Tongue (tissue), 2 donors: ENCODE results near the gene ZBTB38. TPM values are rescaled to one million over a fixed set of nuclear protein-coding genes. Genes with fewer than 3 reads are reported as not detected.

Experiments
- DNase-seq: peaks from one replicate; pipeline ENCODE4 v3.0.0-alpha.2; 2015
- total RNA-seq: library from RNA; depleted of rRNA; stranded (reverse); fragments of >200 nt; gene quantifications from one replicate; pipeline ENCODE4 v1.2.3, GENCODE V29; 2014

The ZBTB38 gene
- total RNA-seq, 1 donor from 2014 or later: 71.2 TPM

DNA sequence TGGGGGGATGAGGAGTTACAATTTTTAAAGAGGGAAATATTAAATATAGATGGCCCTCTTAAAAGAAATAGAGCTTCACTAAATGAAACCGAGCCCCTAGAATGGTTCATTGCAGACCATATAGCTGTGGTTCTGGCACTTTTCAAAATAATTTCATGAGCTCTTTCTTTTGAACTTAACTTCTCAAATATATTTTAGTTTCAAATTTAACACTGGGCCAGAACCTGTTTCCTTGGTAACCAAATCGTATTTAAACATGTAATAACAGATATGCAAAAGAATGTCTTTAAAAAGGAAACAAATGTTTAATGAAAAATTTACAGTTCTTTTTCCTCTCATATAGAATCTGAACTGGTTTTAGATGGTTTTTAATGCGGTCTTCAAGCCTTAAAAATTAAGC lies 20.1 kb downstream of the ZBTB38 start:
- no peak for DNase-seq

GRCh38 chr3:141388823-141389621 lies 20.7 kb downstream of the ZBTB38 start:
- no peak for DNase-seq

DNA sequence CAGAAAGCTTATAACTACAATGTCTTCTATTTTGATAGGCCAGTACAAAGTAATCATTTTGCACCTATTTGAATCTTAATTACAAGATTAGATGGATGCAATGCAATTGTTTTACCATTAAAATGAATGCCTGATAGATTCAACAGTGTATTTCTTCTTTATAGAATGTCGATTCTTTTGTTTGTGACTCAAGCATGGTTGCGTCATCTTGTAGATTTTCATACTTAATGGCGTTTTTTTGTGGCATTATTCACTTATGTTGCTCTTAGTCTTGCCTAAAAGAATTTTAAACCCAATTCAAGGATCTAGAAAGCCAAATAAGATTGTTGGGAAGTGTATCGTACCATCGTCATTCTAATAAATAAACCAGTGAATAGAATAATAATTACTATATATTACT lies 21.4 kb downstream of the ZBTB38 start:
- no peak for DNase-seq

DNA sequence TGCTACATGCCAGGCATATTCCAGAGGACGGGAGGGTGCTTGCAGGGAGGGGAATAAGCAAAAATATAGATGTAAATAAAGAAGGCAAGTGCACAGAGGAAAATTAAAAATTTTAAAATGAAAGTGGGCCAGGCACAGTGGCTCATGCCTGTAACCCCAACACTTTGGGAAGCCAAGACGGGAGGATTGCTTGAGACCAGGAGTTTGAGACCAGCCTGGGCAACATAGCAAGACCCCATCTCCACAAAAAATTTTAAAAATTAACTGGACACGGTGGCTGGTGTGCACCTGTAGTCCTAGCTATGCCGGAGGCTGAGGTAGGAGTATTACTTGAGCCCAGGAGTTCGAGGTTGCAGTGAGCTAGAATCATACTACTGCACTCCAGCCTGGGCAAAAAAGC lies 22.4 kb downstream of the ZBTB38 start:
- DNase-seq: no peak

DNA sequence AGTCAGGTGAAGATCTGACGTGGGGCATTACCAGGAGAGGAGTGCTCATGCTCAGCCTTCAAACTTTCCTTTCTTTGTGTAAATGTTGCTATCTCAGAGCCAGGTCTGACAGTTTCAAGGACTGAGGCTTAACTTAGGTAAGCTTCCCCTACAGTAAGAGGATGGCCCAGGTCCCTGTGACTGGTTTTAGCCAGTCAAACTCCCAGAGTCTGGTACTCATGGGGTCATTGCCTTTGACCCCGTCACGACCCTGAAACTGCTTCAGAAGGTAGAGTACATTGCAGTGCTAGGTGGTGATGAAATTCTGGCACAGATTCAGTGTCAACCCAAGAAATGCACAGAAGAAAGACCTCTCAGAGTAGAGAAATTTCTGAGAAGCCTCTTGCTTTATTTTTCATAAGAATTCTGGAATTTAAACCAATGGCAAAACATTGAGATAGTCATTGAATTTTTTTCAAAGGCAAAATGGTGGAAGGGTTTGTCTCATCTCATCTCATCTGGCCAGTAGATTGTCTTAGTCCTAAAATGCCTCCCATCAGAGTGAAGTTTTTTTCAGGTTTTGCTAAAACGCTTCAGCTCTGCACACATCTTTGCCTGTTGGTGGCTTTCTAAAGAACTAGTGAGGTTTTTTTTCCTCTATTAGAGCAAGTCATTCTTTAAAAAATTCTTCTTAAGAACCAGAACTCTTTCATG lies 23.1 kb downstream of the ZBTB38 start:
- no peak for DNase-seq

DNA sequence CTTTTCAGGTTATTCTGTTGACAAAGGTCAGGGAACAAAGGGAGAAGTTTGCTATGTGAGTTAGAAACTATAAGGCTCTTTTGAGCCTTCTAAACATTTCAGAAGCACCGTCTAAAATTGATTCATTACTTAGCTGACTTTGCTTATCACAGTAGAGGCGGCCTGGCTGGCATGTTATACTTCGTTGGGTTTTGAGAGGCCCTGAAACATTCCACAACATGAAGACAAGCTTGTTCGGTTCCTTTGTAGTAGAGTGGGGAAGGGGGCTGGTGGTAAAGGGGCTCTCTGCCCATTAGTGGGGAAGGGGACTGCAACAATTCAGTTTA lies 23.6 kb downstream of the ZBTB38 start:
- DNase-seq: no peak

GRCh38 chr3:141392416-141392815 lies 24.1 kb downstream of the ZBTB38 start:
- no peak for DNase-seq

DNA sequence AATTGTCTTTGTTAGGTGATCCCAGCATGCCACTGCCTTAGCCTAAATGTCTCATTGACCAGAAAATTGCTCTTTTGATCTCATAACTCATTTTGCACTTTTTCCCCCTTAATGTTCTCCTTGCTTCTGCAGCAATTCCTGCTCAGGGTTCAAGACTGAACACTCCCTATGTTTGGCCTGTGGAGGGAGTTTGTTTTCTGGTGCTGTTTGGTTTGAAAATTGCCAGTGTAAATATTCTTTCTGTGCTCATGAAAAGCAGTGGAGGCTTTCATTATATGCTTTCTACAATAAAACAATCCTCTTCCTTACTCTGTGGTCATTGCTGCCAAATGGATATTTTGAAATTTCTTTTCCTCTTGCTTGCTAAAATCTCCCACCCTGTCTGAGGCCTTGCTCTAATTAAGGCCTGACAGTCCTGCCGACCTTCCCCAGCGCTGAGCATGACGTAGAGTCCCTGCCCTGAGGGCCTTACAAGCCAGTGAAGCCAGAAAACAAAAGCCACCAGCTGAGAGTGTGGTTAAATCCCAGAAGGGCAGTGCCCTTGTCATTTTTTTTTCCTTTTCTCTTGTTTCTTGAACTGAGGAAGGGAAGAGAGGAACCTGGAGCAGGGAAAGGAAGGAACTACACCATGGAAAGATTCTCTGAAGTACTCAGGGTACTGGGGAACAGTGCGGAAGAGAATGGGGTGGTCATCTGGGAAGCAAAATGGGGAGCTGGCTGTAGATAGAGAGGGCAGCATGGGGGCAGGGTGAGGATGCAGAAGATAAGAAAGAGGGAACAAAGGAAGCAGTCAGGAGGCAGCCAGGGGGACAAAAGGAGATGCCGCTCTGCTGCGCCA lies 24.8 kb downstream of the ZBTB38 start:
- DNase-seq: peak; percentile 54

GRCh38 chr3:141393735-141394076 lies 25.4 kb downstream of the ZBTB38 start:
- no peak for DNase-seq

- DNase-seq: no peak
Measured at GRCh38 chr3:141394560-141394959, 26.3 kb downstream of the ZBTB38 start.

GRCh38 chr3:141395005-141395589 lies 26.8 kb downstream of the ZBTB38 start:
- DNase-seq: no peak

GRCh38 chr3:141397996-141398395 lies 29.7 kb downstream of the ZBTB38 start:
- no peak for DNase-seq

DNA sequence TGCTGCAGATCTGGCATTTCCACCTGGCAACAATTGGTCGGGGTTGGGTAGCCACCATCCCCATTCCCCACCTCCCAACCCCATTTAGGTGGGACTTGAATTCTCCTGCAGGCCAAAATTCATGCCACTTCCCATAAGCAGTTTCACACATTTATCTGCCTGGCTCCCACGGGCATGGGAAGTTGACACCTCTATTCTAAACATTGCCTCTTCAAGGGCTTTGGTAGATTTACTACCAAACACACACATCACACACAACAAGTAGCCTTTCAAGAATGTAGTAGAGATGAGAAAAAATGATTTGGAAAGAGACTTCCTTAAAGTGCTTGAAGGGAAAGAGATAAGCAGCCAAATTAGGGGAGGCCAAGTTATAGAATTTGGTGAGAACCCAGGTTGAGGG lies 30.9 kb downstream of the ZBTB38 start:
- no peak for DNase-seq

DNA sequence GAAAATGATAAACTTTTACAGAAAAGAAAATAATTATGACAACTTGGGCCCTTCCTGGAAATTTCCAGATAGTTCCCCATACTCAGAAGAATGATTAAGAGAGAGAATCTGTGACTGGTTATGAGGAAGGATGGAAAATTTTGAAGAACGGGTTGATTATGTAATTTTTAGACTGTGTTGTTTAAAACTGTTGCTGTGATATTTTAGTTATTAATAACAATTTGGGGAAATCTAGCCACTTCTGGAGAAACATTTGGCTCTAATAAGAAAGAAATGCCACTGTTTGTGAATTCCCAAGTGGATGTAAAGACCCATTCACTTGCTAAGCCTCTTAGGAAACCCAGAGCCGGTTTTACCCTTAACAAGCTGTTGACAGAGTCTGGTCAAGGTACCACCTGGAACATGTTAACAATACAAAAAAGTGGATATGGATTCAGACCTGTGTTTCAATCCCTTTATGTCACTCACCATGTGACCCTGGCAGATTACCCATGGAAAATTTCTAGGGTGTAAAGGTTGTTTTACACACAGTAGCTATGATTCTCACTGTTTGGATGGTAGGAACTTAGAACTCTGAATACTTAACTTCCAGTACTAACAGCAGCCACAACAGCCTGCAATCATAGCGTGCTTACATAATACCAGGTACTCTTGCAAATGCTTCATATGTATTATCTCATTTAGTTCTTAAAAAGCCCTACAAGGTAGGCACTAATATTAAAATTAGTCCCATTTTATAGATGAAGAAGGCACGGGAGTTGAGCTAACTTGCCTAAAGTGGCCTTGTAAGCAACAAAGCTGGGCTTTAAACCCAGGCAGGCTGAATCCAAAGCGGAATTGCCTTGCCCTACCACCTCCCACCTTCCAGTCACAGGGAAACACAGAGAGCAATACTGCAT lies 32.0 kb downstream of the ZBTB38 start:
- DNase-seq: no peak

- DNase-seq: no peak
Measured at GRCh38 chr3:141401095-141401494, 32.8 kb downstream of the ZBTB38 start.

- DNase-seq: peak; percentile 70
Measured at GRCh38 chr3:141401573-141402475, 33.5 kb downstream of the ZBTB38 start.

GRCh38 chr3:141402476-141403171 lies 34.3 kb downstream of the ZBTB38 start:
- peak; percentile 78 for DNase-seq

DNA sequence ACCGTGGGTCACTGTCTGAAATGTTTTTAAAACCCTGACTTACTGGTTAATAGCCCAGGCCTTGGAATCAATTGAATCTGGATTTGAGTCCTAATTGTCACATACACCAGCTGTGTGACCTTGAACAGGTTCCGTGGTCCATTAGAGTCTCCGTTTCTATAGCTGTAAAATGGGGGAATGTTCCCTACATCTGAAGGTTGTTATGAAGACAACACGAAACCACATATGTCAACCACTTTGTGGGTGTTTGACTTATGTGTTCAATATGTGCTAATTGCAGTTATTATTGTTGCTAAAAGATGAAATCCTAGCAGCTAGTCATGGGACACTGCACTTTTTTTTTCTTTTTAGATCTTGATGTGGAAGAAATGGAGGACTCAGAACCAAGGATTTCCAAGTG lies 35.3 kb downstream of the ZBTB38 start:
- DNase-seq: no peak

- DNase-seq: no peak
Measured at GRCh38 chr3:141405025-141405424, 36.7 kb downstream of the ZBTB38 start.

DNA sequence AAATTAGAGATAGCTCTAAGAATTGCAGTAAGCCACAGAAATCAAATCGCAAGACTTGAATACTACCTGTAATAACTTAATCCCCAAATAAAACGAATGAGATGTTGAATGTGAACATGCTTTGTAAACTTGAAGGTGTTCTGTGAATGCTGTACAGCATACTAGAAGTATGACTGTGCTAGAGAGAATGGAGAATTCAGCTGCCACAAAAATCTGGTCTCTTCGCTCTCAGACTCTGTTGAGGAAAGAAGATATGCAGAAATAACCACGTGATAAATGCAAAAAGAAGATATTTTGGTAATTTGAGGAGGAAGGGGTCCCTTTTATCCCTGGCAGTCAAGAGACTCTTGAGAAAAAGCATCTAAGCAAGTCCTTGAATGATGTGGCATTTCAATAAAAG lies 37.3 kb downstream of the ZBTB38 start:
- DNase-seq: no peak
